Measurements from ENCODE around the gene UBE2I. TPM values are rescaled to one million over a fixed set of nuclear protein-coding genes. Genes with fewer than 3 reads are reported as not detected.

Gene UBE2I
- total RNA-seq, 4 donors from 2014 or later = 72.0 to 165 (median 107) TPM

- TF ChIP-seq POLR2A (IDR thresholded peaks at IDR 0.05) (no peak), POLR2AphosphoS5 (IDR thresholded peaks at IDR 0.05) (no peak), EP300 (IDR thresholded peaks at IDR 0.05) (no peak)
- TF ChIP-seq, protein P1, sequence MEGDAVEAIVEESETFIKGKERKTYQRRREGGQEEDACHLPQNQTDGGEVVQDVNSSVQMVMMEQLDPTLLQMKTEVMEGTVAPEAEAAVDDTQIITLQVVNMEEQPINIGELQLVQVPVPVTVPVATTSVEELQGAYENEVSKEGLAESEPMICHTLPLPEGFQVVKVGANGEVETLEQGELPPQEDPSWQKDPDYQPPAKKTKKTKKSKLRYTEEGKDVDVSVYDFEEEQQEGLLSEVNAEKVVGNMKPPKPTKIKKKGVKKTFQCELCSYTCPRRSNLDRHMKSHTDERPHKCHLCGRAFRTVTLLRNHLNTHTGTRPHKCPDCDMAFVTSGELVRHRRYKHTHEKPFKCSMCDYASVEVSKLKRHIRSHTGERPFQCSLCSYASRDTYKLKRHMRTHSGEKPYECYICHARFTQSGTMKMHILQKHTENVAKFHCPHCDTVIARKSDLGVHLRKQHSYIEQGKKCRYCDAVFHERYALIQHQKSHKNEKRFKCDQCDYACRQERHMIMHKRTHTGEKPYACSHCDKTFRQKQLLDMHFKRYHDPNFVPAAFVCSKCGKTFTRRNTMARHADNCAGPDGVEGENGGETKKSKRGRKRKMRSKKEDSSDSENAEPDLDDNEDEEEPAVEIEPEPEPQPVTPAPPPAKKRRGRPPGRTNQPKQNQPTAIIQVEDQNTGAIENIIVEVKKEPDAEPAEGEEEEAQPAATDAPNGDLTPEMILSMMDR (IDR thresholded peaks at IDR 0.05) = no peak
- no peak for DNase-seq (ENCODE audit: low spot score in 2 of 2)
- Histone ChIP-seq H3K9me3 (no peaks in the 10 kb centered on the region), H3K4me1 (peaks cover 10% of the 10 kb centered on the region), H3K27ac (no peak overlapping the region), H3K36me3 (no peaks in the 10 kb centered on the region), H3K4me3 (no peak overlapping the region), H3K27me3 (peaks cover 96% of the 10 kb centered on the region)
- WGBS = 98% methylated on average over 6 of the region's 25 CpGs
Measured at GRCh38 chr16:1286513-1287094, 22.8 kb upstream of the UBE2I start.

GRCh38 chr16:1287982-1288670 is 21.3 kb upstream of the UBE2I start:
- H3K4me3 ChIP-seq = no peak overlapping the region
- peaks cover 10% of the 10 kb centered on the region for H3K4me1 ChIP-seq
- WGBS = 24% methylated on average over 9 of the region's 40 CpGs
- no peaks in the 10 kb centered on the region for H3K36me3 ChIP-seq
- H3K27ac ChIP-seq = no peak overlapping the region
- DNase-seq (ENCODE audit: low spot score in 2 of 2) = peak in 1 of 2 donors; percentile 59
- H3K27me3 ChIP-seq = peaks cover 97% of the 10 kb centered on the region
- no peaks in the 10 kb centered on the region for H3K9me3 ChIP-seq
- no peak for TF ChIP-seq POLR2A (IDR thresholded peaks at IDR 0.05)
- no peak for TF ChIP-seq EP300 (IDR thresholded peaks at IDR 0.05)
- TF ChIP-seq, protein P1 (IDR thresholded peaks at IDR 0.05) = no peak
- no peak for TF ChIP-seq POLR2AphosphoS5 (IDR thresholded peaks at IDR 0.05)

DNA sequence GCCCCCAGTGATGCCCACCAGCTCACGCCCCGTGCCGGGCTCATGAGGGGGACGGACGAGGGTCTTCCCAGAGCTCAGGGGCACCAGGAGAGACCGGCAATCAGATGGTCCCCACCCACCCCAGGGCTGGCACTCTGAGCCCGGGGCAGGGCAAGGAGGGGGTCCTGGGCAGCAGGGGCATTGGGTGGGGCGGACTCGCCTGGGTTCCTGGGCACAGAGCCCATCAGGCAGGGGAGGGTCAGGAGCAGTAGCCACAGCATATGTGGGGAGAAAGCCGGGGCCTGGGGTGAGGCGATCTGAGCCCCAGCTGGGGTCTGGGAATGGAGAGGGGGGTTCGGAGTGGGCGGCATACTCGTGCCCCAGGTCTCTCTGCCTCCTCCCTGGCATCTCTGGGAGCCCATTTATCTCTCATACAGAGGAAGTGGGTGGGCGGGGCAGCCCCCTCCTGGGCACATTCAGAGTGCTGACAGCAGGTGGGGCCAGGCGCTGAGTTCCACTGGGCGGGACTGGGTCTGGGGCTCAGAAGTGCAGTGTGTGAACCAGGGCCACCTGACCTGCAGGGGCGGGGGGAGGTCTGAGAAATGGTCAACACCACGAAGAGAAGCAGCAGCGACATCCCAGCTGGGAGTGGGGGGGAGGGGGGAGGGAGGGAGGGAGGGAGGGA is 20.5 kb upstream of the UBE2I start:
- H3K36me3 ChIP-seq = no peaks in the 10 kb centered on the region
- H3K27ac ChIP-seq = no peak overlapping the region
- H3K27me3 ChIP-seq = peaks cover 95% of the 10 kb centered on the region
- 9% methylated on average over 6 of the region's 20 CpGs for WGBS
- H3K9me3 ChIP-seq = no peaks in the 10 kb centered on the region
- peaks cover 10% of the 10 kb centered on the region for H3K4me1 ChIP-seq
- TF ChIP-seq, protein P1 (IDR thresholded peaks at IDR 0.05) = no peak
- TF ChIP-seq POLR2A (IDR thresholded peaks at IDR 0.05) (no peak), POLR2AphosphoS5 (IDR thresholded peaks at IDR 0.05) (no peak), EP300 (IDR thresholded peaks at IDR 0.05) (no peak)
- DNase-seq (ENCODE audit: low spot score in 2 of 2) = no peak
- H3K4me3 ChIP-seq = no peak overlapping the region

DNA sequence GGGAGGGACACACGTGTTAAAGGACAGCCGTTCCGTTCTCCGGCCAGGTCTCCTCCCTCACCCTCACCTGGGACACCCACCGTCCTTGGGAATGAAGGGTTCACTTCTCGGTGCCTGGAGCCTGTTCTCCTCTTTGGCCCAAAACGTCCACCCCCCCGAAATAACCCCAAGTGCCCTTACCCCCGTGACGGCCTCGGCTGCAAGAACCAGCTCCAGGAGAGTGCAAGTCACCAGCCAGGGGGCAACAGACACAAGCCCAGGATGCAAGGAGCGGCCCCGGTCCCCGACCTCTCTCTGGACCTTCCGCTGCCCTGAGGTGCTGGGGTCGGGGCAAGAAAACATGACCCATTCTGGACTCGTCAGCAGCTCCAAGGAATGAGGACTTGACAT is 20.0 kb upstream of the UBE2I start:
- peak in 1 of 2 donors; percentile 50 for DNase-seq (ENCODE audit: low spot score in 2 of 2)
- H3K4me1 ChIP-seq = peaks cover 10% of the 10 kb centered on the region
- WGBS = 7% methylated on average over 9 of the region's 17 CpGs
- no peaks in the 10 kb centered on the region for H3K36me3 ChIP-seq
- H3K4me3 ChIP-seq = no peak overlapping the region
- H3K27ac ChIP-seq = no peak overlapping the region
- H3K27me3 ChIP-seq = peaks cover 93% of the 10 kb centered on the region
- no peaks in the 10 kb centered on the region for H3K9me3 ChIP-seq
- TF ChIP-seq, protein P1 (IDR thresholded peaks at IDR 0.05) = no peak
- TF ChIP-seq POLR2AphosphoS5 (IDR thresholded peaks at IDR 0.05) = no peak
- no peak for TF ChIP-seq POLR2A (IDR thresholded peaks at IDR 0.05)
- no peak for TF ChIP-seq EP300 (IDR thresholded peaks at IDR 0.05)

DNA sequence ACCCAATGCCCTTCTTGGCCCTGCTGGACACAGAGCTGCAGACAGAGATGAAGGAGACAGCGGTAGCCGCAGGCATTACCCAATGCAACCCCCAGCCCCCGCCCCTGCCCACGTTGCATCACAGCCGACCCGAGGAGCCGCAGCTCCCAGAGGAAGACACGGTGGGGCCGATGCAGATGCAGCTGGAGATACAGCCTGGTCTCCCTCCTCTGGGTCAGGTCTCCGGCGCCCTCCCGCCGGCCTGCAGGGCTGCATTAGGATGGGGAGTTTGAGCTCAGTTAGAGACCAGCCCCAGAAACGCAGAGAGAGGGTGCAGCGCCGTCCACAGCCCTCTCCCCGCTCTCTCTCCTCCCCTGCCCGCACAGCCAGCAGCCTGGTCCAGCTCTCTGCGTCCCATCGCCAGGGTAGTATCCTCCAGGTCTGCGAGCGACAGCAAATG is 19.4 kb upstream of the UBE2I start:
- Histone ChIP-seq H3K36me3 (no peaks in the 10 kb centered on the region), H3K4me1 (peaks cover 10% of the 10 kb centered on the region), H3K27me3 (peaks cover 87% of the 10 kb centered on the region), H3K4me3 (no peak overlapping the region), H3K27ac (no peak overlapping the region), H3K9me3 (no peaks in the 10 kb centered on the region)
- no peak for DNase-seq (ENCODE audit: low spot score in 2 of 2)
- 22% methylated on average over 10 of the region's 22 CpGs for WGBS
- TF ChIP-seq EP300 (IDR thresholded peaks at IDR 0.05) (no peak), POLR2A (IDR thresholded peaks at IDR 0.05) (no peak)
